DMS 273 treated with DMSO at 0.1 percent for 48 hours (cell line): Measurements from ENCODE around the gene ANKRD63.

Source experiments
- DNase-seq: peaks from one replicate; lab custom pipeline; 2025; lab: John Stamatoyannopoulos, UW

ANKRD63 gene

DNA sequence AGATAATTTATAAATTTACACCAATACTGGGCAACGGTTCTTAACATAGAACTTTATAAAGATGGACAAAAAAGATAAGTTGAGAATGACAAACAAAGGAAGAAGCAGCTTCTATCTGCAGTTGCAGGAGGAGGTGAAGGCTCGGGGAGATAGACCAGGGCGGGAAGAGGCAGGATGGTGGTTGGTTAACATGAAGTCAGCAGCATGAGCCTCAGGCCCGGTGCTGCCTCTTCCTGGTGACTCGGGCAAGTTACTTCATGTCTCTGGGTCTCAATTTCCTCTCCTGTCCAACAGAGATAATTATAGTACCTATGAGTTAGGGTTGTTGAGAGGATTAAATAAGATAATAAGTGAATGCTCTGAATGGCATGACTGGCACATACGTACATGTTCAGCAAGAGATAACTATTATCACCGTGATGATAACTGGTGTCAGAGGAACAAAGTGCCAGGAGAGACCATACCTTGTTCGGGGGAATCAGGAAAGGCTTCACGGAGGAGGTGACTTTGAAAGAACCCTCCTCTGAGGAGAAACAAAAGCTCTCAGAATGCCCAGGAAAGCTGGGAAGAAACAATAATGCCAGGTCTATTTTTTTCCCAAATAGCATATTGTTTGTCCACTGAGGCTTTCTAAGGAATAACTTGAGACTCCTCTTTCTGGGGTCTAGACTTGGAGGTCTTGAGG is 39.6 kb downstream of the ANKRD63 start:
- DNase-seq = no peak

GRCh38 chr15:40242601-40243000 is 40.3 kb downstream of the ANKRD63 start:
- no peak for DNase-seq

GRCh38 chr15:40242213-40242599 is 40.7 kb downstream of the ANKRD63 start:
- DNase-seq = no peak

GRCh38 chr15:40241269-40242212 is 41.3 kb downstream of the ANKRD63 start:
- DNase-seq = no peak

DNA sequence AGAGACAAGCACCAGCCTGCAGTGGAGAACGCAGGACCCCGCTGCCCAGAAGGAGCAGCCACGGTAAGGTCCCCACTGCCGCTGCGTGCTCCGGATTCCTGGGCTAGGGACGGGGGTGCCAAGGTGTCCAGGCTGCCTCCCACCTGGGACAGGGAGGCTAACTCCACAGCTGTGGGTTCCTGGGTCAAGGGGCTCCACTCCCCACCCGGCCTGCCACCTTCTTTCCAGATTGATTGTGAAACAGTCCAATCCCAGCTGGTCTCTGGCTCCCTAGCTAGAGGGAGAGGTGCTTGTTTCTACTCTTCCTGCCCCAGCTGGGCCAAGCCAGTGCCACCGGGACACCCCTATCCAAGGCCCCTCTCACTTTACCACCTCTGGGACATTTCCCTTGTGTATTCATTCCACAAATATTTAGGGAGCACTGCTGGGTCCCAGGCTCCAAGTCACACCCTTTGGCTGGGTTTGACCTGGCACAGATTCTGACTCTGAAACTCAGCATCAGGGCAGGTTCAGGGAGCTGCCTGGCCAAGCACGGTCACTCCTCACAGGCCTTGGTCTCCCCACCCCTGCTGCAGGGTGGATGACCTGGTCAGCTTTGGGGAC is 42.1 kb downstream of the ANKRD63 start:
- no peak for DNase-seq

DNA sequence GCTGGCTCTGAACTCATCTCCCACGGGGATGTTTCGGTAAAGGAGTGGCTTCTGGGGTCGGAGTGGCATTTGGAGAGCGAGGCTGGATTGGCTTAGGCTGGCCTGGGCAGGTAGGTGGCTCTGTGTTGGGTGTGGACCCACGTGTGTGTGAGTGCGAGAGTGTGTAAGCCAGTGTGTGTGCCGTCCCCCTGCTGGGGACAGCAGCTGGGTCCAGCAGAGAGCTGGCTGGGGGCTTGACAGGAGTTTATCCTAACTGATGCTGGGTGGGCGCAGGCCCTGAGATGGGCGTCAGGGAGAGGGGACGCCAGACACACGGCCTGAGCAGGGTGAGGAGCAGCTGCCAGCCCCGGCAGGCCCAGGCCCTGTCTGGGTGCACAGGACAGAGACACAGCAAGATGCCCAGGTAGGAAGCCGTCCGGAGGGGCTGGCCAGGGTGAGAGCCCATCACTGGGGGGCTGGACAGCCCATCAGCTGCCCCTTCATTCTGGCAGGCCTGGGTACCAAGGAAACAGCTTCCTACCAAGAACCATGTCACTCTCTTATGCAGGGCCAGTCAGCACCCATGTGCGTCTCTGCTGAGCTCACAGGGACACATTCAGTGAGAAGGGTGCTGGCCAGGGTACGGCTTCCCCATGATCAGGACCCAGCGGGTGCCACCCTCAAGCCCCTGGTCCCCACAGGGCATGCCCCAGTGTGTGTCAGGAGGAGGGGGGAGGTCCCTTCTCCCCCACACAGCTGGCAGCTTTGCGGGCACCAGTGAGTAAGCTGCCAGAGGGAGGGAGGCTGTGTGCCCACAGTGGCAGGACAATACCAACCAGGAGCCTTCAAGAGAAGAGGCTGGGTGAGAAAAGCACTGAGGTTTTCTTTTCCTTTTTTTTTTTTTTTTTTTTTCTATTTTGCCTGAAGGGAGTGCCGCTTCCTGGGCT is 42.9 kb downstream of the ANKRD63 start:
- no peak for DNase-seq

DNA sequence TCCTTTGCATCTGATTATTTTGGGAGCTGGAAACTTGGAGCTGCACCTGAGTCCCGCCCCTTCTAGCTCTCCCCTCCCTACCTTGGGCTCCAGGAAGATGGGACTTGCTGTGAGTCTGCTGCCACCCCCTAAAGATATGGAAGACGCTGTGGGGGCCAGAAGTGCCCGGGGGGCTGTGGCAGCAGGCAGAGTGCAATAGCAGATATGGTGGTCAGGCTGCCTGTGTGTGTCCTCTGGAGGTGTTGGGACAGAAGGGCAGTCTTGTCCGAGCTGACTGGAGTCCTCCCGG is 43.5 kb downstream of the ANKRD63 start:
- DNase-seq = no peak

- DNase-seq = no peak
Observed at GRCh38 chr15:40238532-40239403, 44.1 kb downstream of the ANKRD63 start, which contains the start of gene PAK6. Gene PAK6, plus strand, starts transcription at chr15:40239063. Its CDS starts 25,723 bp downstream, at chr15:40264786.

DNA sequence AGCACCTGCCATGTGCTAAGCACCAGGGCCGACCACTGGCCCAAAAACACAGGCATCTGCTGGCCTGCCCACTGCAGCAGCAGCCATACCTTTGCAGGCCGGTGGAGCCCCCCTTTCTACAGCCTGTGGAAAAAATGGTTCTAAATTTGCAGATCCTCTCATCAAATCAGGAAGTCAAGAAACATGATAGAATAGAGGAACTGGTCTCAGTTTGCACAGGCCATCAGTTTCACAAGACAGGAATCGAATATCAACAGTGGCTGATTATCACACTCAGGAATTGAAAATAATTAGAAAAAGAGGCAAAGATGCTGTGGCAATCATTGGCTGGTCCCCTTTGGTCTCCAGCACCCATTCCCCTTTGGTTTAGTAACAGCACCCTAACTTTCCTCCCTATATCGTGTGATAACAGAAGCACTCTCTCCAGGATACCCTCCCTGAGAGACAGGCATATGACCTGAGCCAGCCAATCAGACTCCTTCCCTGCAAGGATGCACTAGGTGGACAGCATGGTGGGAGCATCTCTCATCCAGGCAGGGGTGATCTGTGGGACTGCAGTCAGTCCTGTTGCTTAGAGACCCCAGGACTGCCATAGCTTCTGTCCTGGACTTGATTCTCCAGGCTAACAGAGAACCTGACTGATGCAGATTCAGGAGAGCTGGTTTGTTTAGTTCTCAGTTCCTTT is 47.5 kb downstream of the ANKRD63 start:
- no peak for DNase-seq

DNA sequence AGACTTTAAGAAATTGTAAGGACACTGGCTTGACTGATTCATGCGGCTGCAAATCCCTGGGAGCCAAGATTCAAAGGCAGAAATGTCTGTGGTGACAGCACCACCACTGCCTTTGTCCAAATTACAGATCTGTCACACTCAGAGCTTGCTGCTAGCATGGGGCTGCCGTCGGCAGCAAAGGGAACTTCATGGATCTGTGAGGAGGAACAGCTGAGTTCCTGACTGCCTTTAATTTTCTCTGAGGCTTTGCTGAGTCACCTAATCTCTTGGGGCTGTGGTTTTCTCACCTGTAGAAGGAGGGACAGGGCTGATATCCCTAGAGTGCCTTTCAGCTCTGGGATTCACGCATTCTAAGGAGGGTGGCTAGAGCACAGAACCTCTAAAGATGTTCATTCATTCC is 48.1 kb downstream of the ANKRD63 start:
- no peak for DNase-seq

DNA sequence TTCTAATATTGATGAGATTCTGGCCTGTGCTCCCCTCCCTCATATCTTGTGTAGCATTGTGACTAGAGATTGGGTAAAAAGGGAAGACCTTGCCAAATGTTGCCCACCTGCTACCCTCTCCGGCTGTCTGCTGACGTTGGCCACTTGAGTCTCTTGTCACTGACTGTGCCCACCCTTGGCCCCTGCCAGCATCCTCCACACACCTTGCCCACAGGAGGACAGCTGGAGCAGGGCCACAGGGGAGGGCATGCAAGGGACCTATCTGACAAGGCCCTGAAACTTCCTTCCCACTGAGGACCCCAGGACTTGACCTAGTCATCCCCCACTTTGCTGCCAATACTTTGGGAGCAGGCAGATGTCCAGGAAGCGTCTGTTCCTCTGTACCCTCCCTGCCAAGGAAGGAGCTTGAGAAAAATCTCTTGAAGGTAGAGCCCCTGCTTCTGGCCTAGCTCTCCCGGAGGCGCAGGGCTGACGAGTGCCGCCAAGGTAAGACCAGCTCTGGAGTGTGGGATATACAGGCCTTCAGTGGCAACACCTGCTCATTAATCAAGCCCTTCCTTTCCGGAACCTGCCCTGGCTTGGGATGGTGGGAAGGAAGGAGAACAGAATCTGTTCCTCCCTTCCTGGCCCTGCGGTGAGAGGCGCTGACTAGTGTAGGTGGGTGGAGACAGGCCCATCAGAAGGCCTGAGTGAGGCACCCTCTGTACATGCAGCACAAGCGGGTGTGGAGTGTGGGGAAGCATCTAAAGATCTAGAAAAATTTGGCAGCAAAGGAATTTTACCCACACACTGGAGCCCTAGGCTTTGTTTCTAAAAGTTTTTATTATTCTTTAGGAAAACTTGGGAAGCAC is 48.9 kb downstream of the ANKRD63 start:
- no peak for DNase-seq

- no peak for DNase-seq
Observed at GRCh38 chr15:40232625-40233070, 50.2 kb downstream of the ANKRD63 start.
